GM23338 (cell line): Measurements from ENCODE around the gene ZNF440. TPM values are rescaled to one million over a fixed set of nuclear protein-coding genes. Genes with fewer than 3 reads are reported as not detected.

ENCODE experiments used
- EZH2 ChIP-seq: fragments of 200-600 bp; sonication (generic); IDR thresholded peaks from one replicate; pipeline ENCODE4 v1.8.0; 2017; ENCODE audit warnings: antibody characterized with exemption, mild to moderate bottlenecking, low read depth; ENCODE audit not compliant: unreplicated experiment
- EZH2phosphoT487 ChIP-seq: fragments of 200-600 bp; sonication (generic); IDR thresholded peaks from one replicate; pipeline ENCODE4 v1.8.1; 2018; ENCODE audit warnings: antibody characterized with exemption; ENCODE audit not compliant: unreplicated experiment
- JUNB ChIP-seq: IDR thresholded peaks from one replicate; pipeline ENCODE4 v1.6.1; 2016; ENCODE audit warnings: antibody characterized with exemption; ENCODE audit not compliant: unreplicated experiment
- NANOG ChIP-seq: IDR thresholded peaks from 2 replicates; pipeline ENCODE4 v1.6.1; 2016; ENCODE audit warnings: antibody characterized with exemption, borderline replicate concordance
- POLR2AphosphoS5 ChIP-seq: IDR thresholded peaks from 2 replicates; pipeline ENCODE4 v1.6.1; 2016; ENCODE audit warnings: antibody characterized with exemption, low read depth
- STAT1 ChIP-seq: IDR thresholded peaks from one replicate; pipeline ENCODE4 v1.6.1; 2016; ENCODE audit warnings: antibody characterized with exemption; ENCODE audit not compliant: unreplicated experiment
- ZNF114 ChIP-seq: fragments of 250-450 bp; sonication (Bioruptor Pico); IDR thresholded peaks from 2 replicates; pipeline ENCODE4 v1.5.0; 2020; ENCODE audit warnings: mild to moderate bottlenecking, moderate library complexity
- ZNF331 ChIP-seq: fragments of 250-450 bp; sonication (Bioruptor Pico); IDR thresholded peaks from 2 replicates; pipeline ENCODE4 v1.5.0; 2020; ENCODE audit warnings: low read depth, mild to moderate bottlenecking, moderate library complexity
- polyA plus RNA-seq: library from polyadenylated mRNA; unstranded; fragments of >200 nt; fragmentation: Nextera tagmentation; extraction: Ambion mirVana; gene quantifications from 2 replicates; pipeline ENCODE4 v1.2.1, GENCODE V29; 2016
- total RNA-seq: library from RNA; depleted of rRNA; stranded (reverse); fragments of >200 nt; shearing (Covaris generic); gene quantifications from 2 replicates; pipeline ENCODE4 v1.2.3, GENCODE V29; 2014; rRNA removed
- TF ChIP-seq, protein P1 (sequence below): fragments of 250-450 bp; sonication (Bioruptor Pico); IDR thresholded peaks from 2 replicates; pipeline ENCODE4 v1.5.0; 2020; ENCODE audit warnings: mild to moderate bottlenecking, moderate library complexity
- TF ChIP-seq, protein P2 (sequence below), 2 experiments: fragments of 200-600 bp in 1 of 2; sonication (generic) in 1 of 2; conservative IDR thresholded peaks; 2 replicates each; pipeline versions ENCODE4 v1.5.1 to v1.6.1; 2016 to 2017; ENCODE audit warnings: antibody characterized with exemption in 2 of 2, low read depth in 2 of 2, mild to moderate bottlenecking in 2 of 2, moderate library complexity in 1 of 2
- TF ChIP-seq, protein P3 (sequence below): IDR thresholded peaks from 2 replicates; pipeline ENCODE4 v1.6.1; 2016; ENCODE audit warnings: antibody characterized with exemption

ZNF440 gene
- total and polyA plus RNA-seq, 2 experiments from 2014 or later, result 2.5 to 9.3 TPM

DNA sequence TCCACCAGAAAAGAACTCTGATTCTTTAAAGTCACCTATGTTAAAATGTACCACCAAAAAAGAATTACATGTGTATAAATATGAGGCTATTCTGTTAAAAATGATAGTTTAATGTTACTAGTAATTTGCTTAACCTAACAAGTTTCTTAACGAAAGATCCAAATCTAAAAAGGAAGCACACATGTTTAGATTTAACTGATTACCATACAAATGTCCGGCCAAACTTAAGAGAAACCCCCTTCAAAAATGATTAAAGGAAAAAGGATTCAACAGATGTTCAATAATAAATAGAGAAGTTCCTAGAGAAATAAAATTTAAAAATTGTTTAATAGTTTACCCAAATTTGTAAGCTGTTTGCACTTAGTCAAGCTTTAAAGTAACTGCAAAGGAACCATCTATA, 68.5 kb downstream of the ZNF440 start (continued):
- TF ChIP-seq, protein P1, sequence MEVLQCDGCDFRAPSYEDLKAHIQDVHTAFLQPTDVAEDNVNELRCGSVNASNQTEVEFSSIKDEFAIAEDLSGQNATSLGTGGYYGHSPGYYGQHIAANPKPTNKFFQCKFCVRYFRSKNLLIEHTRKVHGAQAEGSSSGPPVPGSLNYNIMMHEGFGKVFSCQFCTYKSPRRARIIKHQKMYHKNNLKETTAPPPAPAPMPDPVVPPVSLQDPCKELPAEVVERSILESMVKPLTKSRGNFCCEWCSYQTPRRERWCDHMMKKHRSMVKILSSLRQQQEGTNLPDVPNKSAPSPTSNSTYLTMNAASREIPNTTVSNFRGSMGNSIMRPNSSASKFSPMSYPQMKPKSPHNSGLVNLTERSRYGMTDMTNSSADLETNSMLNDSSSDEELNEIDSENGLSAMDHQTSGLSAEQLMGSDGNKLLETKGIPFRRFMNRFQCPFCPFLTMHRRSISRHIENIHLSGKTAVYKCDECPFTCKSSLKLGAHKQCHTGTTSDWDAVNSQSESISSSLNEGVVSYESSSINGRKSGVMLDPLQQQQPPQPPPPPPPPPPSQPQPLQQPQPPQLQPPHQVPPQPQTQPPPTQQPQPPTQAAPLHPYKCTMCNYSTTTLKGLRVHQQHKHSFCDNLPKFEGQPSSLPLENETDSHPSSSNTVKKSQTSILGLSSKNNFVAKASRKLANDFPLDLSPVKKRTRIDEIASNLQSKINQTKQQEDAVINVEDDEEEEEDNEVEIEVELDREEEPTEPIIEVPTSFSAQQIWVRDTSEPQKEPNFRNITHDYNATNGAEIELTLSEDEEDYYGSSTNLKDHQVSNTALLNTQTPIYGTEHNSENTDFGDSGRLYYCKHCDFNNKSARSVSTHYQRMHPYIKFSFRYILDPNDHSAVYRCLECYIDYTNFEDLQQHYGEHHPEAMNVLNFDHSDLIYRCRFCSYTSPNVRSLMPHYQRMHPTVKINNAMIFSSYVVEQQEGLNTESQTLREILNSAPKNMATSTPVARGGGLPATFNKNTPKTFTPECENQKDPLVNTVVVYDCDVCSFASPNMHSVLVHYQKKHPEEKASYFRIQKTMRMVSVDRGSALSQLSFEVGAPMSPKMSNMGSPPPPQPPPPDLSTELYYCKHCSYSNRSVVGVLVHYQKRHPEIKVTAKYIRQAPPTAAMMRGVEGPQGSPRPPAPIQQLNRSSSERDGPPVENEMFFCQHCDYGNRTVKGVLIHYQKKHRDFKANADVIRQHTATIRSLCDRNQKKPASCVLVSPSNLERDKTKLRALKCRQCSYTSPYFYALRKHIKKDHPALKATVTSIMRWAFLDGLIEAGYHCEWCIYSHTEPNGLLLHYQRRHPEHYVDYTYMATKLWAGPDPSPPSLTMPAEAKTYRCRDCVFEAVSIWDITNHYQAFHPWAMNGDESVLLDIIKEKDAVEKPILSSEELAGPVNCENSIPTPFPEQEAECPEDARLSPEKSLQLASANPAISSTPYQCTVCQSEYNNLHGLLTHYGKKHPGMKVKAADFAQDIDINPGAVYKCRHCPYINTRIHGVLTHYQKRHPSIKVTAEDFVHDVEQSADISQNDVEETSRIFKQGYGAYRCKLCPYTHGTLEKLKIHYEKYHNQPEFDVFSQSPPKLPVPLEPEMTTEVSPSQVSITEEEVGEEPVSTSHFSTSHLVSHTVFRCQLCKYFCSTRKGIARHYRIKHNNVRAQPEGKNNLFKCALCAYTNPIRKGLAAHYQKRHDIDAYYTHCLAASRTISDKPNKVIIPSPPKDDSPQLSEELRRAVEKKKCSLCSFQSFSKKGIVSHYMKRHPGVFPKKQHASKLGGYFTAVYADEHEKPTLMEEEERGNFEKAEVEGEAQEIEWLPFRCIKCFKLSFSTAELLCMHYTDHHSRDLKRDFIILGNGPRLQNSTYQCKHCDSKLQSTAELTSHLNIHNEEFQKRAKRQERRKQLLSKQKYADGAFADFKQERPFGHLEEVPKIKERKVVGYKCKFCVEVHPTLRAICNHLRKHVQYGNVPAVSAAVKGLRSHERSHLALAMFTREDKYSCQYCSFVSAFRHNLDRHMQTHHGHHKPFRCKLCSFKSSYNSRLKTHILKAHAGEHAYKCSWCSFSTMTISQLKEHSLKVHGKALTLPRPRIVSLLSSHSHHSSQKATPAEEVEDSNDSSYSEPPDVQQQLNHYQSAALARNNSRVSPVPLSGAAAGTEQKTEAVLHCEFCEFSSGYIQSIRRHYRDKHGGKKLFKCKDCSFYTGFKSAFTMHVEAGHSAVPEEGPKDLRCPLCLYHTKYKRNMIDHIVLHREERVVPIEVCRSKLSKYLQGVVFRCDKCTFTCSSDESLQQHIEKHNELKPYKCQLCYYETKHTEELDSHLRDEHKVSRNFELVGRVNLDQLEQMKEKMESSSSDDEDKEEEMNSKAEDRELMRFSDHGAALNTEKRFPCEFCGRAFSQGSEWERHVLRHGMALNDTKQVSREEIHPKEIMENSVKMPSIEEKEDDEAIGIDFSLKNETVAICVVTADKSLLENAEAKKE, result no peak
- TF ChIP-seq STAT1, result no peak
- TF ChIP-seq ZNF331 (CRISPR knock-in tag), result no peak
- TF ChIP-seq EZH2phosphoT487, result no peak
- TF ChIP-seq JUNB, result no peak
- TF ChIP-seq, protein P2, sequence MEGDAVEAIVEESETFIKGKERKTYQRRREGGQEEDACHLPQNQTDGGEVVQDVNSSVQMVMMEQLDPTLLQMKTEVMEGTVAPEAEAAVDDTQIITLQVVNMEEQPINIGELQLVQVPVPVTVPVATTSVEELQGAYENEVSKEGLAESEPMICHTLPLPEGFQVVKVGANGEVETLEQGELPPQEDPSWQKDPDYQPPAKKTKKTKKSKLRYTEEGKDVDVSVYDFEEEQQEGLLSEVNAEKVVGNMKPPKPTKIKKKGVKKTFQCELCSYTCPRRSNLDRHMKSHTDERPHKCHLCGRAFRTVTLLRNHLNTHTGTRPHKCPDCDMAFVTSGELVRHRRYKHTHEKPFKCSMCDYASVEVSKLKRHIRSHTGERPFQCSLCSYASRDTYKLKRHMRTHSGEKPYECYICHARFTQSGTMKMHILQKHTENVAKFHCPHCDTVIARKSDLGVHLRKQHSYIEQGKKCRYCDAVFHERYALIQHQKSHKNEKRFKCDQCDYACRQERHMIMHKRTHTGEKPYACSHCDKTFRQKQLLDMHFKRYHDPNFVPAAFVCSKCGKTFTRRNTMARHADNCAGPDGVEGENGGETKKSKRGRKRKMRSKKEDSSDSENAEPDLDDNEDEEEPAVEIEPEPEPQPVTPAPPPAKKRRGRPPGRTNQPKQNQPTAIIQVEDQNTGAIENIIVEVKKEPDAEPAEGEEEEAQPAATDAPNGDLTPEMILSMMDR (conservative IDR thresholded peaks at IDR 0.05; ENCODE audit: low read depth in 2 of 2), result no peak
- TF ChIP-seq, protein P3, sequence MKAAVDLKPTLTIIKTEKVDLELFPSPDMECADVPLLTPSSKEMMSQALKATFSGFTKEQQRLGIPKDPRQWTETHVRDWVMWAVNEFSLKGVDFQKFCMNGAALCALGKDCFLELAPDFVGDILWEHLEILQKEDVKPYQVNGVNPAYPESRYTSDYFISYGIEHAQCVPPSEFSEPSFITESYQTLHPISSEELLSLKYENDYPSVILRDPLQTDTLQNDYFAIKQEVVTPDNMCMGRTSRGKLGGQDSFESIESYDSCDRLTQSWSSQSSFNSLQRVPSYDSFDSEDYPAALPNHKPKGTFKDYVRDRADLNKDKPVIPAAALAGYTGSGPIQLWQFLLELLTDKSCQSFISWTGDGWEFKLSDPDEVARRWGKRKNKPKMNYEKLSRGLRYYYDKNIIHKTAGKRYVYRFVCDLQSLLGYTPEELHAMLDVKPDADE, result no peak
- no peak for TF ChIP-seq EZH2
- no peak for TF ChIP-seq ZNF114 (CRISPR knock-in tag)
- no peak for TF ChIP-seq NANOG
- TF ChIP-seq POLR2AphosphoS5, result no peak

Other genes starting within 250 kb of the ZNF440 start
- gene ACP5, start 236.6 kb upstream of the ZNF440 start, total RNA-seq, result 12.4 and 12.8 TPM in 2 replicates
- 5.6 and 6.7 TPM in 2 replicates for gene ACP5, start 236.6 kb upstream of the ZNF440 start, polyA plus RNA-seq
- gene ZNF627, start 216.8 kb upstream of the ZNF440 start, total RNA-seq, result 12.9 and 15.4 TPM in 2 replicates
- gene ZNF627, start 216.8 kb upstream of the ZNF440 start, polyA plus RNA-seq, result 7.7 and 9.0 TPM in 2 replicates
- gene ZNF823, start 75.3 kb upstream of the ZNF440 start, total RNA-seq, result 3.0 and 7.1 TPM in 2 replicates
- gene ZNF823, start 75.3 kb upstream of the ZNF440 start, polyA plus RNA-seq, result 1.0 and 1.3 TPM in 2 replicates
- 0.52 and 1.1 TPM in 2 replicates for gene ZNF441, start 47.3 kb upstream of the ZNF440 start, total RNA-seq
- 0.40 and 0.43 TPM in 2 replicates for gene ZNF441, start 47.3 kb upstream of the ZNF440 start, polyA plus RNA-seq
- 1.1 and 1.3 TPM in 2 replicates for gene ZNF491, start 15.8 kb upstream of the ZNF440 start, total RNA-seq
- 0.32 and 0.61 TPM in 2 replicates for gene ZNF491, start 15.8 kb upstream of the ZNF440 start, polyA plus RNA-seq
- 6.6 and 11.7 TPM in 2 replicates for gene ZNF439, start 34.5 kb downstream of the ZNF440 start, total RNA-seq
- 3.5 and 4.5 TPM in 2 replicates for gene ZNF439, start 34.5 kb downstream of the ZNF440 start, polyA plus RNA-seq
- 42.3 and 60.4 TPM in 2 replicates for gene ZNF69, start 73.5 kb downstream of the ZNF440 start, total RNA-seq
- 13.5 and 15.8 TPM in 2 replicates for gene ZNF69, start 73.5 kb downstream of the ZNF440 start, polyA plus RNA-seq
- gene ZNF700, start 110.8 kb downstream of the ZNF440 start, total RNA-seq, result 9.3 and 13.6 TPM in 2 replicates
- 4.5 and 6.0 TPM in 2 replicates for gene ZNF700, start 110.8 kb downstream of the ZNF440 start, polyA plus RNA-seq
- gene ZNF763, start 150.8 kb downstream of the ZNF440 start, total RNA-seq, result 0.87 and 2.2 TPM in 2 replicates
- gene ZNF763, start 150.8 kb downstream of the ZNF440 start, polyA plus RNA-seq, result 0.61 and 1.7 TPM in 2 replicates
- gene ZNF433, start 221.4 kb downstream of the ZNF440 start, total RNA-seq, result 2.0 and 9.8 TPM in 2 replicates
- gene ZNF433, start 221.4 kb downstream of the ZNF440 start, polyA plus RNA-seq, result 3.4 and 4.1 TPM in 2 replicates
- 16.4 and 18.6 TPM in 2 replicates for gene ZNF878, start 238.7 kb downstream of the ZNF440 start, total RNA-seq
- gene ZNF878, start 238.7 kb downstream of the ZNF440 start, polyA plus RNA-seq, result 7.5 and 8.7 TPM in 2 replicates